HG03439 (cell line): ENCODE data around the gene CDK17.
A peak's percentile ranks its signal among the peaks of the same experiment; 100 is the strongest.
"Not testable (repeated sequence)": the region's sequence is repeated elsewhere in the genome, so short reads cannot be mapped to it uniquely, and the experiment has no call there.

Source experiments
- ATAC-seq: cut with Tn5 transposase; IDR thresholded peaks from one replicate; pipeline ENCODE4 v1.9.1; 2021; ENCODE audit warnings: mild to moderate bottlenecking, moderate library complexity; ENCODE audit not compliant: unreplicated experiment

Gene CDK17

GRCh38 chr12:96419576-96420276, 19.5 kb upstream of the CDK17 start:
- peak; percentile 53 for ATAC-seq

- ATAC-seq: not testable (repeated sequence)
Measured at GRCh38 chr12:96417688-96418087, 17.4 kb upstream of the CDK17 start.

- ATAC-seq: no peak
Measured at GRCh38 chr12:96416033-96416799, 16.0 kb upstream of the CDK17 start.

GRCh38 chr12:96414637-96415036, 14.4 kb upstream of the CDK17 start:
- ATAC-seq: no peak

GRCh38 chr12:96412431-96412830, 12.2 kb upstream of the CDK17 start:
- ATAC-seq: no peak

GRCh38 chr12:96409731-96410130, 9.5 kb upstream of the CDK17 start:
- no peak for ATAC-seq

- ATAC-seq: no peak
Measured at GRCh38 chr12:96408993-96409392, 8.8 kb upstream of the CDK17 start.

GRCh38 chr12:96407429-96408097, 7.3 kb upstream of the CDK17 start:
- peak; percentile 86 for ATAC-seq

GRCh38 chr12:96404696-96405095, 4.5 kb upstream of the CDK17 start:
- ATAC-seq: no peak

- no peak for ATAC-seq
Measured at GRCh38 chr12:96403870-96404269, 3.6 kb upstream of the CDK17 start.

GRCh38 chr12:96402522-96402921, 2.3 kb upstream of the CDK17 start:
- ATAC-seq: not testable (repeated sequence)

GRCh38 chr12:96402061-96402460, 1.8 kb upstream of the CDK17 start:
- ATAC-seq: no peak

- peak; percentile 34 for ATAC-seq
Measured at GRCh38 chr12:96401076-96401871, 1.0 kb upstream of the CDK17 start.

- peak; percentile 6 for ATAC-seq
Measured at GRCh38 chr12:96400631-96401075, 414 bp upstream of the CDK17 start.

- ATAC-seq: peak; percentile 40
Measured at GRCh38 chr12:96399120-96399918, 920 bp downstream of the CDK17 start.

GRCh38 chr12:96398424-96399119, 1.7 kb downstream of the CDK17 start:
- no peak for ATAC-seq

GRCh38 chr12:96397756-96398423, 2.3 kb downstream of the CDK17 start:
- ATAC-seq: no peak

- ATAC-seq: no peak
Measured at GRCh38 chr12:96396914-96397313, 3.3 kb downstream of the CDK17 start.

GRCh38 chr12:96396209-96396608, 4.0 kb downstream of the CDK17 start:
- ATAC-seq: no peak
